Smooth muscle cell of the brain vasculature (primary cell): ENCODE measurements around the gene TECTA.
A peak's percentile ranks its signal among the peaks of the same experiment; 100 is the strongest.
"Not testable (repeated sequence)": the region's sequence is repeated elsewhere in the genome, so short reads cannot be mapped to it uniquely, and the experiment has no call there.

Experiments used
- DNase-seq: peaks from one replicate; pipeline ENCODE4 v3.0.0-alpha.2; 2012; ENCODE audit warnings: low read depth, low spot score

TECTA gene

DNA sequence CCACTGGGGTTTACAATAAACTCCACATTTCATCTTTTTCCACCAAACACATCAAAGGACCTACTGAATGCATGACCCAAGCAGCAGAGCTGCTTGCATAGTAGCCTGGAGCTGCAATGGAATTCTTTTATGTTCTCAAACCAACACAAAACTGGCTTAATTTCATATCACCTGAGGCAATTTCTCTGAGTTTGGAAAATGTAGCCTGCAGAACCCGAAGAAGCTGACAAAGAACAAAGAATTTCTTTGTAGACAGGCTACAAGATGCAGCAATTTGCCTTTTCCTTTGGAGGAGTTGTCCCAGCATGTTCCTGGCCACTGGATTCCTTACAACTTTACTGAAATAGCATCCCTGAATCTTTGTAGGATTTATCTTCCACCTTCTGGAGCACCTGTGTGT is 5.5 kb upstream of the TECTA start:
- DNase-seq = no peak

- DNase-seq = no peak
Measured at GRCh38 chr11:121099364-121099763, 1.7 kb upstream of the TECTA start.

DNA sequence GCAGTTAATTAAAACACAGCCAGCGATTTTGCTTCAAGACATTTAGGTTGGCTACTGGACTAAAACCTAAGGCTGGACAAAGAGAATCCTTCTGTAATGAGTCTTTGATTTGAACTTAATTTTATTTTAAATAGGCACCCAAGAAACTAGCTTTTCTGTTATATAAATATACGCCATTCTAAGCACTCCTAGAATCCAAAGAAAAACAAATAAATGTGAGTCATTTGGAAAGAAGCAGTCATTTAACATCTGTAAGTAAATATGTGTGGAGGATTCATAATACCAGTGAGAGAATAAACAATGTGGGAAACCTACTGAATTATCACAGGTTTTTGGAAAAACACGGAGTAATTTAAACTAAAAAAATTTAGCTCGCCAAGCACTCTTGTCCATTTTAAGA is 1.2 kb upstream of the TECTA start:
- DNase-seq = no peak

GRCh38 chr11:121104312-121104762 is 3.3 kb downstream of the TECTA start:
- no peak for DNase-seq

- DNase-seq = no peak
Measured at GRCh38 chr11:121105063-121105480, 4.0 kb downstream of the TECTA start.

GRCh38 chr11:121105481-121106195 is 4.6 kb downstream of the TECTA start:
- DNase-seq = no peak

DNA sequence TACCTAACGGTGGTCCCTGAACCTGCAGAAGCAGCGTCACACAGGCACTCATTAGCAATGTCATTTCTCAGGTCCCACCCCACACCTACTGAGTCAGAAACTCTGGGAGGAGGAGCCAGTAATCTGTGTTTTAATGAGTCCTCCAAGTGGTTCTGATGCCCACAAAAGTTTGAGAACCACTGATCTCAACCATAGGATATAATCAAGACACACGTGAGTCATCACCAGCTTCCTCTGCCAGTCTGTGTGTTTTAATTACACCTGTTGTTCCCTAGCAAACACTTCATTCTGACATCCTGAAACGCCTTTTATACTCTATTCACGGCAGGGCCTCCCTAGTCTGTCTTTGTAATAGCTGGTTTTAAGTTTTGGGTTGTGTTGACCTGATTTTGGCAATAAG is 5.8 kb downstream of the TECTA start:
- no peak for DNase-seq

- no peak for DNase-seq
Measured at GRCh38 chr11:121108413-121108812, 7.4 kb downstream of the TECTA start.

- DNase-seq = no peak
Measured at GRCh38 chr11:121109471-121109870, 8.4 kb downstream of the TECTA start.

DNA sequence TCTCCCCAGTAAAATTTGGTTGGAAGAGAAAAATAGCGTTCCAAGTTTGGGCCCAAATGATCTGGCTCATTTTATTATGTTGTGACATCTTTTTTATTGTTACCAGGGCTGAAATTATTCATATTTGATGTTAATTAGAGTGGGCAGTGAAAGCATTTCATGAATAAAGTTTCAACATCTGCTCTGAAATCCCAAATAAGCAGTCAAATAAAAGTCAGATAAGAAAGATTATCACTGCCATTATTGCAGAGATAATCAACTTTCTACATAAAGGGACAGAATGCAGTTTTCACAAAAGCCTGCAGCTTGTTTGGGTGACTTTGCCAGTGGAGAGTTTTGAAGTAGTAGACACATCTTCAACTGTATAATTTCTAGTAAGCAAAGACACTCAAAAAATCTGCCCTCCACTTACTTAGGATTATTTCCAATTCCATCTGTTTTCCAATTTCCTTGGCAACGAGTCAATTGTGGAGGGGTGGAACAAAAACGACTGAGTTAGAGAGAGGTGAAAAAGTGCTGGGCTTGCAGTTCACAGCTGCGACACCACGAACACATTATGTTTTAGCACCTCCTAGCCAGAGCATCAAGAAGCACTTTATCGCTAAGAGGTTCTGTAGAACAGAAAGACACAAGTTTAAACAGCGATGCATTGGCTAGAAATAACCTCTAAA is 9.0 kb downstream of the TECTA start:
- DNase-seq = no peak

GRCh38 chr11:121110871-121111724 is 10.1 kb downstream of the TECTA start:
- DNase-seq = no peak

DNA sequence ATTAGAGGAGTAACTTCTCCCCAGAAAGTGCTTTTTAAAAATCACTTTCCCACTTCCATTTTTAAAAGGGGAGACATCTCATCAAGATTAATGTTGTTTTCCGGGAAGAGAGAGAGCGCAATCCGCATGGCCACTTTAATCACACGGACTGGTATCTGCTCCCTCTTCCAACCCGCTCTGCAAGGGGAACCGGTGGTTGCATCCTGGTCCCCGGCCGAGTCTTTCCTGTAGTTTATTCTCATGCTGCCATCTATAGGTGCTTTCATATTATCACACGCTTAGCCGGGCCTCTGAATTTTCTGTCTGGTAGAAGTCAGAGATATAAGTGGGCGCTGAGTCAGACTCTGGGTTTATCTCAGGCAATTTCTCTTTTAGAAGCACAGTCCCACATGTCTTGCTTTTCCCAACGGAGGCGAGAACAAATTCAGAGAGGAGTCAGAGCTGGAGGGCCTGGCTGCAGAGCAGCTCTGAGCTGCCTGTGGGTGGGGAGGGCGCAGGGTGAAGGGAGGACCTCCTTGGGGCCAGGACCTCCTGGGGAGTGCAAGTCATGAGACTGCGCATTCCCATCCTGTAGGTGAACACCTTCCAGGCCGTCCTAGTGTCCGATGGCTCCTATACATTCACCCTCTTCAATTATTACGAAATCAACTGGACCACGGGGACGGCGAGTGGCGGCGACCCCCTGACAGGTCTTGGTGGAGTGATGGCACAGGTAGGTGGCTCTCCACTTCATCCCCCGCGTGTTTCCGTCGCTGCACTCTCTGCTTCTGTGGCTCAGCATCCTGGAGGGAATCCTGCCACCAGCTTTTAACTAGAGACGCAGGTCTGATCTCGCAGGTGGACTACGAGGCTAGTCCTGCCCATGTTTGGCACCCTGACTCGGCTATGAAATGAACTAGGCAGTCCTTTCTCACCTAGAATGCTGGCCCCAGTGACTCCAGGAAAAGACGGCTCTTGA is 11.7 kb downstream of the TECTA start:
- DNase-seq = peak; percentile 32

GRCh38 chr11:121113611-121114010 is 12.6 kb downstream of the TECTA start:
- DNase-seq = no peak

- DNase-seq = not testable (repeated sequence)
Measured at GRCh38 chr11:121115024-121115423, 14.0 kb downstream of the TECTA start.

GRCh38 chr11:121117788-121118187 is 16.7 kb downstream of the TECTA start:
- DNase-seq = no peak

DNA sequence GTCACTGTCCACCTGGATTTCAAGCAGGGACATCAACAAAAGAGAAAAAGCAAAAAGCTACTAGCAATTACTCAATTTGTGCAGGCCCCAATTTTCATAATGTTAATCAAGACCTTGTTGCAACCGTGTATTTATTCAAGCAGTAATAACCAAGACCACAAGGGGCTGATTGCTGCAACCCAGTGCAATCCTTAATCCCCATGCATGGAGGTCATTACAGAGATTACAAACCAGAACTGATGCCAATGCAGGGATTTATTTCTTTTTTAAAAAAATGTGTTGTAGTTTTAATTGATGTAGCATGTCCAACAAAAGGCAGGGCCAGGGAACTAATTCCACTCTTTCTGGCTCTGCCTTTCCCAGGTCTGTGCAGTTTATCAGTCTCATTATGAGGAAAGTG is 18.4 kb downstream of the TECTA start:
- no peak for DNase-seq

- no peak for DNase-seq
Measured at GRCh38 chr11:121122328-121122727, 21.3 kb downstream of the TECTA start.

DNA sequence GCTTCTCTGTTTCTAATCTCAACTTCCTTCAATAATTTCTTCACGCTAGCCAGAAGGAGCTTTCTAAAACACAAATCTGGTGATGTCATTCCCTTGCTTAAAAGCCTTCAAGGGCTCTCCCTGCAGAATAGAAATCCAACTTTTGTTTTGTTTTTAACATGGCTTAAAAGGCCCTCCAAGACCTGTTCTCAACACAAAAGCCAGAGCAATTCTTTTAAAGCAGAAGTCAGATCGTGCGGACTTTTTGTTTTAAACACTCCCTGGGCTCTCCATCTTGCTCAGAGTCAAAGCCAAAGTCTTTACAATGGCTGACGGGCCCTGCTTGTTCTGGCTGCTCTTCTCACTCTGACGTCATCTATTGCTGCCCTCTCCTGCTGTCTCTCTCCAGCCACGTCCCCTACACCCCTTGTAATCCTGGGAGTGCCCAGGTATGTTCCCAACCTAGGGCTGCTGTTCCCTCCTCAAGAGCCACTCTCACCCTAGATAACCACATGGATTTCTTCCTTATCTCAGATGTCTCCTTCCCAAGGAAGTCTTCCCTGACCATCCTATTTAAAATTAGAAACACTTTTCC is 22.5 kb downstream of the TECTA start:
- no peak for DNase-seq

GRCh38 chr11:121127809-121128208 is 26.8 kb downstream of the TECTA start:
- no peak for DNase-seq

GRCh38 chr11:121129362-121130340 is 28.6 kb downstream of the TECTA start:
- DNase-seq = no peak
